ENCODE data around the gene DAAM2.

DAAM2 gene

GRCh38 chr6:39935241-39935640, 143.1 kb downstream of the DAAM2 start:
- no peaks in the 10 kb centered on the region for H3K9me3 Mint-ChIP-seq (ENCODE audit: low read depth)
- peaks cover 24% of the 10 kb centered on the region for H3K4me1 Mint-ChIP-seq (ENCODE audit: low read depth)
- H3K27ac Mint-ChIP-seq, result no peak overlapping the region
- peak overlapping the region; percentile 18 for H3K4me3 Mint-ChIP-seq
- H3K27me3 Mint-ChIP-seq, result no peaks in the 10 kb centered on the region
- H3K36me3 Mint-ChIP-seq, result no peaks in the 10 kb centered on the region

DNA sequence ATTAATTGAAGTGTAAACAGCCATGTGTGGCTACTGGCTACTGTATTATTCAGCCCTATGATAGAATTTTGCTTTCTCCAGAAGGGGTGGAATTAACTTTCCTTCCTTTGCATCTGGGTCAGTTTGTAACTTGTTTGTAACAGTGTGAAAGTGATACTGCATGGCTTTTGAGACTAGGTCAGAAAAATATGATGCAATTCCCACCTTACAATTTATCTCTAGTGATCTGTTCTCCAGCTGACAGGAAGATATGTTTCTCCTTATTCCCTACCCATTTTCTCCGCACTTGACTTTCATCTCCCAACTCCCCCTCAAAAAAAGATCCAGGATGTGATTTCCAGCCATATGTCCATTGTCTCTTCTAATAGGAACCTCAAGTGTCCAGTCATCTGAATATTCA, 144.7 kb downstream of the DAAM2 start:
- Mint-ChIP-seq H3K4me1 (ENCODE audit: low read depth) (peaks cover 24% of the 10 kb centered on the region), H3K9me3 (ENCODE audit: low read depth) (no peaks in the 10 kb centered on the region), H3K4me3 (no peak overlapping the region), H3K36me3 (no peaks in the 10 kb centered on the region), H3K27me3 (no peaks in the 10 kb centered on the region), H3K27ac (no peak overlapping the region)

DNA sequence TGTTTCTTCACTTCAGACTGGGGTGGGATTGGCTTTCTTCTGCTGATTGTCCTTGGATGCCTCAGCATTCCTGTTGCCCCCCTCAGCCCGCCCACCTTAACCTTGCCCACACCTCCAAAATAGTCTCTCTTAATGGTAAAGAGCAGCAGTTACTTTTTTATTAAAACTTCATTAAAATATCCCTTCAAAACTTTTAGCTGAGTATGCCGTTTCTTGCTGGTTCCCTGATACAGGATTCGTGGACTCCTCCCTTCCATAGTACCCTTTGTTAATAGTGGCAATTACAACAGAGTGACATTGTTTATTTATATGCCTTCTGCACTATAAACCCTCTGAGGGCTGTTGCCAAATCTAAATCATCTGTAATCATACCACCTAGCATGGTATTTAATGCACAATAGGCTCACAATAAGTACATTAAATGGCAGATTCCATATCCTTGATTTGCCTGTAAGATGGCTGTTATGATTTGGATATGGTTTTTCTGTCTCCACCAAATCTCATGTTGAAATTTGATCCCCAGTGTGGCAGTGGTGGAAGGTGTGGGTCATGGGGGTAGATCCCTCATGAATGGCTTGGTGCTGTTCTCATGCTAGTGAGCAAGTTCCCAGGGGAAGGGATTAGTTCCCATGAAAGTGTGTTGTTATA, 145.6 kb downstream of the DAAM2 start:
- H3K36me3 Mint-ChIP-seq, result no peaks in the 10 kb centered on the region
- H3K27ac Mint-ChIP-seq, result no peak overlapping the region
- H3K4me1 Mint-ChIP-seq (ENCODE audit: low read depth), result peaks cover 22% of the 10 kb centered on the region
- no peaks in the 10 kb centered on the region for H3K27me3 Mint-ChIP-seq
- no peak overlapping the region for H3K4me3 Mint-ChIP-seq
- no peaks in the 10 kb centered on the region for H3K9me3 Mint-ChIP-seq (ENCODE audit: low read depth)

DNA sequence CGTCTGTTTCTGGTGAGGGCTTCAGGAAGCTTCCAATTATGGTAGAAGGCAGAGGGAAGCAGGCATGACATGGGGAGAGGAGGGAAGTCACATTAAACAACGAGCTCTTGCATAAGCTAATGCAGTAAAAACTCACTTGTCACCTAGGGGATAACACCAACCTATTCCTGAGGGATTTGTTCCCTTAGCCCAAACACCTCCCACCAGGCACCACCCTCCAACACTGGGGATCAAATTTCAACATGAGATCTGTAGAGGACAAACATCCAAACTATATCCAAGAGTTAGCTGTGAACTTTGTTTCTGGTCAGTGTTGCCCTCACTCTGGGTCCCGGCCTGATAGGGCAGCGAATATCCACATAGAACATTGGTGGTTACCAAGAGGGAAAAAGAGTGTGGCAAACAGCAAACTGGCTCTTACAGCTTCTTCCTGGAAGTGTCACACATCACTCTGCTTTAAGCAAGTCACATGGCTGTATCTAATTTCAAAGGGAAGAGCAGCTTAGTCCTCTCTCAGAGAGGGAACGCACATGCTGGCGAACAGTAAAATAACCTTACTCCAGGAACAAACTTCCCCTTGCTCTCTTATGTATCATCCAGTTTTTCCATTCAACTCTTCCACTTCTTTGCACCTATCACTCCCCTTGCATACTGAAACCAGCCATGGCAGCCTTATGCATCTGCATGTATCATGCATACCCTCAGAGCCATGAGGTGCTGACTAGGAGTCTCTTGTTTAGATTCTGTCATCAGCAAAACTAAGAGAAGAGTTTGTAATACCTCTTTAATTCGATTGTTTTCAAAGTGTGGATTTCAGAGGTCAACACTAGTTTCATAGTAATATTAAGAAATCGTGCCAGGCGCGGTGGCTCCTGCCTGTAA, 146.8 kb downstream of the DAAM2 start:
- Mint-ChIP-seq H3K27ac (no peak overlapping the region), H3K4me3 (no peak overlapping the region), H3K27me3 (no peaks in the 10 kb centered on the region), H3K4me1 (ENCODE audit: low read depth) (peaks cover 11% of the 10 kb centered on the region), H3K36me3 (no peaks in the 10 kb centered on the region), H3K9me3 (ENCODE audit: low read depth) (no peaks in the 10 kb centered on the region)

GRCh38 chr6:39941138-39941537, 149.0 kb downstream of the DAAM2 start:
- H3K9me3 Mint-ChIP-seq (ENCODE audit: low read depth), result no peaks in the 10 kb centered on the region
- H3K4me1 Mint-ChIP-seq (ENCODE audit: low read depth), result no peaks in the 10 kb centered on the region
- H3K27me3 Mint-ChIP-seq, result peaks cover 1% of the 10 kb centered on the region
- no peaks in the 10 kb centered on the region for H3K36me3 Mint-ChIP-seq
- no peak overlapping the region for H3K27ac Mint-ChIP-seq
- H3K4me3 Mint-ChIP-seq, result no peak overlapping the region

- peaks cover 1% of the 10 kb centered on the region for H3K27me3 Mint-ChIP-seq
- H3K9me3 Mint-ChIP-seq (ENCODE audit: low read depth), result no peaks in the 10 kb centered on the region
- H3K36me3 Mint-ChIP-seq, result no peaks in the 10 kb centered on the region
- no peak overlapping the region for H3K27ac Mint-ChIP-seq
- H3K4me1 Mint-ChIP-seq (ENCODE audit: low read depth), result no peaks in the 10 kb centered on the region
- no peak overlapping the region for H3K4me3 Mint-ChIP-seq
Measured at GRCh38 chr6:39941820-39942219, 149.6 kb downstream of the DAAM2 start.

DNA sequence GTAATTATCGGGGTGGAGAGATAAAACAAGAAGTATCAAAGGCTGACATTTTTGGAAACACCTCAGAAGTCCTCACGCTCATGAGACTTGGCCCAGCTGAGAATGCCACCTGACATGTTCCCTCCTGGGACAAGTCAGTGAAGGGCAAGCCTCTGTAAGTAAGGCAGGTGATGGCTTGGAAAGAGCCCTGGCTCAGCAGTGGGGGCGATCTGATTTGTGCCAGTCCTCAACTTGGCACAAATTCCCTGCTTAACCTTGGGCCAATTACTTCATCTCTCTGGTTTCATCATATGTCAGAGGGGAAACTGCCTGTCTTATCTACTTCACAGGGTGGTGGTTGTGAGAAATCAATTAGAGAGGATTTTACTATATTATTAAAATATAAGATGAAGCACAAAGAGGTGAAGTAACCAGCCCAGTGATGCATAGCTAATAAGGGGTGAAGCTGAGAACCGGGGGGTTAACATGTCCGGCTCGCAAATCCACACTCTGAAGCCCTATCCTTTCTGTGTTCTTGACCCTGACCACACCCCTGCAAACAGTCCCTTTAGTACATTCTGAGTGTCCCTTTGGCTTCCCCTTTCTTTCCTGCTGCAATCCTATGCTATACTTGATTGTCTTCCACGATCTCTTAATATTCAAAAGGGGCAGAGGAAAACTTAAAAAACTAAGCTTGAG, 150.9 kb downstream of the DAAM2 start:
- no peak overlapping the region for H3K27ac Mint-ChIP-seq
- no peaks in the 10 kb centered on the region for H3K9me3 Mint-ChIP-seq (ENCODE audit: low read depth)
- no peak overlapping the region for H3K4me3 Mint-ChIP-seq
- peaks cover 1% of the 10 kb centered on the region for H3K27me3 Mint-ChIP-seq
- no peaks in the 10 kb centered on the region for H3K4me1 Mint-ChIP-seq (ENCODE audit: low read depth)
- no peaks in the 10 kb centered on the region for H3K36me3 Mint-ChIP-seq

GRCh38 chr6:39945626-39946025, 153.4 kb downstream of the DAAM2 start:
- no peak overlapping the region for H3K4me3 Mint-ChIP-seq
- peaks cover 1% of the 10 kb centered on the region for H3K27me3 Mint-ChIP-seq
- no peaks in the 10 kb centered on the region for H3K9me3 Mint-ChIP-seq (ENCODE audit: low read depth)
- H3K36me3 Mint-ChIP-seq, result no peaks in the 10 kb centered on the region
- no peak overlapping the region for H3K27ac Mint-ChIP-seq
- no peaks in the 10 kb centered on the region for H3K4me1 Mint-ChIP-seq (ENCODE audit: low read depth)

- Mint-ChIP-seq H3K36me3 (no peaks in the 10 kb centered on the region), H3K4me3 (no peak overlapping the region), H3K27ac (no peak overlapping the region), H3K9me3 (ENCODE audit: low read depth) (no peaks in the 10 kb centered on the region), H3K4me1 (ENCODE audit: low read depth) (no peaks in the 10 kb centered on the region), H3K27me3 (peaks cover 1% of the 10 kb centered on the region)
Measured at GRCh38 chr6:39947611-39948068, 155.5 kb downstream of the DAAM2 start.

GRCh38 chr6:39948199-39948791, 156.1 kb downstream of the DAAM2 start:
- Mint-ChIP-seq H3K36me3 (no peaks in the 10 kb centered on the region), H3K27ac (no peak overlapping the region), H3K27me3 (peaks cover 1% of the 10 kb centered on the region), H3K9me3 (ENCODE audit: low read depth) (no peaks in the 10 kb centered on the region), H3K4me1 (ENCODE audit: low read depth) (no peaks in the 10 kb centered on the region), H3K4me3 (no peak overlapping the region)

DNA sequence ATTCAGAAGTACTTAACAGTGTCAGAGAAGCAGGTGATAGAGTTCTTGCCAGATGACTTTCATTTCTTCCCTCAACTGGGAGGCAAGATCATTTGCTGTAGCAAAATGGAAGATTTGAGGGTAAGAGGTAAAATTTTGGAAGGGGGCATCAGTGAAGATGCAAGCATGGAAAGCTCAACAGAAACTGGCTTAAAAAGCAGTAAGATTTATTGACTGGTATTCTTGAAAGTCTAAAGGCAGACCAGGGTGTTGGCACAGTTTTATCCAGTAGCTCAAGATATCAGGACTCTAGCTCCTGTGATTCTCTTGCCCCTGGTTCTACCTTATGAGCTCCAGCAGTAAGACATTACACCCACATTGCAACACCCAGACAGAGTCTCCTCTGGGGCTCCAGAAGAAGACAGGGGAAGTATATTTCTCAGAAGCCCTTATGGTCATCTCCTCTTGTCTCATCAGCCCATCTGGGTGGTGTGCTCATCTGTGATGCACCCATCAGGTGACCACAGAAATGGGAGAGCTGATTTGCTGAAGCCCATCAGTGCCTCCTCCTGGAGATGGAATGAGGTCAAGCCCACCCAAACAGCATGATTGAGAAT, 158.0 kb downstream of the DAAM2 start:
- H3K4me3 Mint-ChIP-seq, result no peak overlapping the region
- no peak overlapping the region for H3K27ac Mint-ChIP-seq
- H3K27me3 Mint-ChIP-seq, result no peaks in the 10 kb centered on the region
- no peaks in the 10 kb centered on the region for H3K4me1 Mint-ChIP-seq (ENCODE audit: low read depth)
- no peaks in the 10 kb centered on the region for H3K36me3 Mint-ChIP-seq
- H3K9me3 Mint-ChIP-seq (ENCODE audit: low read depth), result no peaks in the 10 kb centered on the region

- no peak overlapping the region for H3K4me3 Mint-ChIP-seq
- H3K4me1 Mint-ChIP-seq (ENCODE audit: low read depth), result no peaks in the 10 kb centered on the region
- no peaks in the 10 kb centered on the region for H3K27me3 Mint-ChIP-seq
- H3K36me3 Mint-ChIP-seq, result no peaks in the 10 kb centered on the region
- H3K9me3 Mint-ChIP-seq (ENCODE audit: low read depth), result no peaks in the 10 kb centered on the region
- no peak overlapping the region for H3K27ac Mint-ChIP-seq
Measured at GRCh38 chr6:39951191-39951590, 159.0 kb downstream of the DAAM2 start.

DNA sequence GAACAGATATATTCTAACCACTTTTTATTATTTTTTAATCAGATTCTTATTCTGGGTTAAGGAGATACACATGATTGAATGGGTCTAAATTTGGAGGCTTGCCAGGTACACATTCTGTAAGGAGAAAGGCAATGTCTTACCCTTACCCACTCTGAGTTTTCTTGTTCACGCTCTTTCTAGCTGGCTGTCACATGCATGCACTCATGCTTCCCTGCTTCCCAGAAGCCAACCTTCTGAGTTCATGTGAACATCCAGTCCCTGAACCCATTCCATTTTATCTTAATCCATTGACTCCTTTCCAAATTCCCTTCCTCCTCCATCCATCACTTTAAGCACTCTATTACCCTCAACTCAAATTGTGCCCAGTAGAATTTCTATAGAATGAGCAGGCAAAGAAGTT, 159.5 kb downstream of the DAAM2 start:
- H3K27me3 Mint-ChIP-seq, result no peaks in the 10 kb centered on the region
- no peaks in the 10 kb centered on the region for H3K9me3 Mint-ChIP-seq (ENCODE audit: low read depth)

DNA sequence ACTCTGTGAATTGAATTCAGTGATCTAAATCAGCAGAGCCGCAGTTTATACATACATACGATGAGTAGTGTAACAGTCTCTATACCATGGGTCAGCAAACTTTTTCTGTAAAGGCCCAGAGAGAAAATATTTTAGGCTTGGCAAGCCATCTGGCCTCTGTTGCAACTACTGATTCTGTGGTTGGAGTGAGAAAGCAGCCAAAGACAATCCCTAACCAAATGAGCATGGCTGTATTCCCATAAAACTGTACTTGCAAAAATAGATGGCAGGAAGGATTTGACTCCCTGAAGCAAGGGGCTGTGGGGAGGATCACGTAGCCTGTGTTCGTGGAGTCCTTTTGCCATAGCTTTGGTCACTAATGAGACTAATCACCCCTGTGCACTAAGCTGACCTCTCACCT, 160.0 kb downstream of the DAAM2 start:
- no peaks in the 10 kb centered on the region for H3K4me1 Mint-ChIP-seq (ENCODE audit: low read depth)
- H3K36me3 Mint-ChIP-seq, result no peaks in the 10 kb centered on the region
- H3K4me3 Mint-ChIP-seq, result no peak overlapping the region
- H3K27ac Mint-ChIP-seq, result no peak overlapping the region
- no peaks in the 10 kb centered on the region for H3K9me3 Mint-ChIP-seq (ENCODE audit: low read depth)
- no peaks in the 10 kb centered on the region for H3K27me3 Mint-ChIP-seq

More for the DNA sequence above, 159.5 kb downstream of the DAAM2 start:
- Mint-ChIP-seq H3K27ac (no peak overlapping the region), H3K4me3 (no peak overlapping the region), H3K36me3 (no peaks in the 10 kb centered on the region), H3K4me1 (ENCODE audit: low read depth) (no peaks in the 10 kb centered on the region)

All from activated naive CD8-positive, alpha-beta T cell (primary cell).